HFFc6 (cell line): ENCODE measurements around the gene CCDC146. TPM values are rescaled to one million over a fixed set of nuclear protein-coding genes. Genes with fewer than 3 reads are reported as not detected.
"Not testable (repeated sequence)": the region's sequence is repeated elsewhere in the genome, so short reads cannot be mapped to it uniquely, and the experiment has no call there.

Experiments
- DNase-seq: peaks from one replicate; pipeline ENCODE4 v3.0.0-alpha.2; 2018
- H3K27ac Mint-ChIP-seq: 2 replicates; pipeline ENCODE4 v1.8.0; 2020; ENCODE audit warnings: mild to moderate bottlenecking, mixed read lengths
- H3K27me3 Mint-ChIP-seq: 2 replicates; pipeline ENCODE4 v1.8.0; 2021; ENCODE audit warnings: mild to moderate bottlenecking, moderate library complexity, mixed read lengths; ENCODE audit not compliant: insufficient read depth
- H3K36me3 Mint-ChIP-seq: 2 replicates; pipeline ENCODE4 v1.8.0; 2021; ENCODE audit warnings: low read depth, mixed read lengths
- H3K4me1 Mint-ChIP-seq: 2 replicates; pipeline ENCODE4 v1.8.0; 2020; ENCODE audit warnings: low read depth, mixed read lengths
- H3K4me3 Mint-ChIP-seq: 2 replicates; pipeline ENCODE4 v1.8.0; 2020; ENCODE audit warnings: mild to moderate bottlenecking, moderate library complexity, mixed read lengths
- H3K9me3 Mint-ChIP-seq: 2 replicates; pipeline ENCODE4 v1.8.0; 2020; ENCODE audit warnings: mild to moderate bottlenecking, mixed read lengths
- total RNA-seq, 6 experiments: library from RNA; stranded (reverse); fragmentation: NEBNext Ultra II Directional; extraction: Animal tissue kit (Norgen Biotek cat#: 25700); gene quantifications; 2 replicates in 1 of 6; 3 replicates in 5 of 6; pipeline ENCODE4 v1.2.3, GENCODE V29; 2021
- TF ChIP-seq, protein P1 (sequence below): fragments of 200-600 bp; sonication (generic); IDR thresholded peaks from 2 replicates; pipeline ENCODE4 v1.5.0; 2021; ENCODE audit warnings: antibody characterized with exemption, mild to moderate bottlenecking

CCDC146 gene
- total RNA-seq, 6 experiments from 2014 or later, result 0.09 to 0.70 (median 0.57) TPM

DNA sequence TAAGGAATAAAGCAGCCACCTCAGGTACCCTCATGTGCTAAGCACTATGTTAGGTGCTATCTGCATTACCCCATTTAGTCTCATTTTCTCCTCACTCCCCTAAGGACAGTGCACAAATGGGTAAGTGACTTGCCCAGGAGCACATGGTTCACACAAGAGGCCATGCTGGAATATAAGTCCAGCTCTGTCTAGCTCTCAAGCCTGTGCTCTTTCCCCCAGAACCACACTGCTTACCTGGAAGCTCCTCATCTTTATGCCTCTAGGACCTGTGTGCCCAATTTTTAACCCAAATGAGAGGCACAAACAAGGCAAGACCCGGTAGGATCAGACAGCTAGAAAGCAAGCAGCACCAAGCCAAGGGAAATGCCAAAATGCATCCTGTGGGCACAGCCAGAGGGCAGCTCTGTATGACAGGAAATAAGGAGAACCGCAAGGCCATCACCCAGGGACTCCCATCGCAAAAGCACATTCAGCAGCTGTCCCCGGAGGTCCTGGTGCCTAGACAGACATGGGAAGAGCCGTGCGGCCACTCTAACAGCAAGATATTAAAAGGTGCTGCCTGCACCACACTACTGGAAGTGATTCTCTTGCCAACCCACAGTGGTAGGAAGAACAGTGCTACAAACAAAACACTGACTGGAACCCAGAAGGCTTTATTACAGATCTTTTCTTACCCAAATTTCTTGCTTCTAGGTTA lies 205.7 kb downstream of the CCDC146 start:
- no peak for DNase-seq
- H3K4me3 Mint-ChIP-seq, result peak overlapping the region; percentile 54; the same call in 1 of the 2 replicates
- H3K4me1 Mint-ChIP-seq, result peaks cover 61% of the 10 kb centered on the region
- H3K27me3 Mint-ChIP-seq, result peaks cover 4% of the 10 kb centered on the region; the same call in 1 of the 2 replicates
- H3K9me3 Mint-ChIP-seq, result no peaks in the 10 kb centered on the region
- H3K36me3 Mint-ChIP-seq, result no peaks in the 10 kb centered on the region
- H3K27ac Mint-ChIP-seq, result peak overlapping the region; percentile 55
- TF ChIP-seq, protein P1, sequence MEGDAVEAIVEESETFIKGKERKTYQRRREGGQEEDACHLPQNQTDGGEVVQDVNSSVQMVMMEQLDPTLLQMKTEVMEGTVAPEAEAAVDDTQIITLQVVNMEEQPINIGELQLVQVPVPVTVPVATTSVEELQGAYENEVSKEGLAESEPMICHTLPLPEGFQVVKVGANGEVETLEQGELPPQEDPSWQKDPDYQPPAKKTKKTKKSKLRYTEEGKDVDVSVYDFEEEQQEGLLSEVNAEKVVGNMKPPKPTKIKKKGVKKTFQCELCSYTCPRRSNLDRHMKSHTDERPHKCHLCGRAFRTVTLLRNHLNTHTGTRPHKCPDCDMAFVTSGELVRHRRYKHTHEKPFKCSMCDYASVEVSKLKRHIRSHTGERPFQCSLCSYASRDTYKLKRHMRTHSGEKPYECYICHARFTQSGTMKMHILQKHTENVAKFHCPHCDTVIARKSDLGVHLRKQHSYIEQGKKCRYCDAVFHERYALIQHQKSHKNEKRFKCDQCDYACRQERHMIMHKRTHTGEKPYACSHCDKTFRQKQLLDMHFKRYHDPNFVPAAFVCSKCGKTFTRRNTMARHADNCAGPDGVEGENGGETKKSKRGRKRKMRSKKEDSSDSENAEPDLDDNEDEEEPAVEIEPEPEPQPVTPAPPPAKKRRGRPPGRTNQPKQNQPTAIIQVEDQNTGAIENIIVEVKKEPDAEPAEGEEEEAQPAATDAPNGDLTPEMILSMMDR, result no peak

DNA sequence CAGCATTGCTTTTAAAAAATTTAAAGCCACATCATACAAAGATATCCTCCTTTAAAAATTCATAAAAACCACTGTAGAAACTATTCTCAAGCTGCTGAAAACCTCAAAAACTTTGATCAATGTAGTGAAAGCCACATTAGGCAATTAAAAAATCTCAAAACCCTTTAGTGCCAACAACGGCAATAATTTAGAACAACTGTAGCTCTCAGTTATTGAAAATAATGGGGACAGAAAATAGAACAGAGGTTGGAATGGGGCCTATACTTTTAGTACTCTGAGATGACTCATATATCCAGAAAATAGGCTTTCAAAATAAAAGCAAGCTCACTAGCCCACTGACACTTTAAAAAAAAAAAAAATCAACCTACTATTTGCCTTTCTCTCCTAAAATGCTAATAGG lies 206.3 kb downstream of the CCDC146 start:
- Mint-ChIP-seq H3K27me3 (peaks cover 4% of the 10 kb centered on the region; the same call in 1 of the 2 replicates), H3K27ac (peak overlapping the region; percentile 55), H3K36me3 (no peaks in the 10 kb centered on the region), H3K4me1 (peaks cover 61% of the 10 kb centered on the region), H3K4me3 (peak overlapping the region; percentile 54; the same call in 1 of the 2 replicates), H3K9me3 (no peaks in the 10 kb centered on the region)
- TF ChIP-seq, protein P1, result no peak
- DNase-seq, result peak; percentile 19

DNA sequence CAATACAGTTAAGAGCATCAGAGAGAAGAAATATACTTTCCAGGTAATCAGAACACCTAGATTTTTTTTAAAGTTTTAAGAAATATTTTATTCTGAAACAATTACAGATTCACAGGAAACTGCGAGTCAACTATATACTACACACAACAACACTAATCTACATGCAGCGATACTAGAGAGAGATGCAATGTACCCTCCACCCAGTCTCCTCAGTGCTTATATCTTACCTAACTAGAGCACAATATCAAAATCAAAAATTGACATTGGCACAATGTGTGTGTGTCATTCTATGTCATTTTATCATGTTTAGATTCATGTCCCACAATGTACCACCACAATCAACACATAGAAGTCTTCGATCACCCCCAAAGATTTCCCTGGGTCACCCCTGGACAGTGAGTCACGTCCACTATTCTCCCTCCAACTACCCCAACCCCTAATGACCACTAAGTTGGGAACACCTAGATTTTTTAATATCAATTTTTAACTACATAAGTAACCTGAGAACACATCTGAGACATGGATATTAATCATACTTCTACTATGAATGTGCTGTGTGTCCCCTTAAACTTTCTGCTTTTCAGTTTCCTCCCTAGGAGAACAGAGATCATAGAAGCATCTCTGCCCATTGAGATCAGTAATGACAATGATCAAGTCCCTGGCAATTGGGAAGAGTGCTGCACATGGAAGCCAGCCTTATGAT lies 207.2 kb downstream of the CCDC146 start:
- no peak for DNase-seq
- Mint-ChIP-seq H3K27ac (no peak overlapping the region), H3K27me3 (0 out of 2 replicates have a peak, but pooled peaks cover 2% of the 10 kb centered on the region), H3K36me3 (no peaks in the 10 kb centered on the region), H3K4me1 (peaks cover 61% of the 10 kb centered on the region), H3K4me3 (no peak overlapping the region), H3K9me3 (no peaks in the 10 kb centered on the region)
- TF ChIP-seq, protein P1, result no peak

DNA sequence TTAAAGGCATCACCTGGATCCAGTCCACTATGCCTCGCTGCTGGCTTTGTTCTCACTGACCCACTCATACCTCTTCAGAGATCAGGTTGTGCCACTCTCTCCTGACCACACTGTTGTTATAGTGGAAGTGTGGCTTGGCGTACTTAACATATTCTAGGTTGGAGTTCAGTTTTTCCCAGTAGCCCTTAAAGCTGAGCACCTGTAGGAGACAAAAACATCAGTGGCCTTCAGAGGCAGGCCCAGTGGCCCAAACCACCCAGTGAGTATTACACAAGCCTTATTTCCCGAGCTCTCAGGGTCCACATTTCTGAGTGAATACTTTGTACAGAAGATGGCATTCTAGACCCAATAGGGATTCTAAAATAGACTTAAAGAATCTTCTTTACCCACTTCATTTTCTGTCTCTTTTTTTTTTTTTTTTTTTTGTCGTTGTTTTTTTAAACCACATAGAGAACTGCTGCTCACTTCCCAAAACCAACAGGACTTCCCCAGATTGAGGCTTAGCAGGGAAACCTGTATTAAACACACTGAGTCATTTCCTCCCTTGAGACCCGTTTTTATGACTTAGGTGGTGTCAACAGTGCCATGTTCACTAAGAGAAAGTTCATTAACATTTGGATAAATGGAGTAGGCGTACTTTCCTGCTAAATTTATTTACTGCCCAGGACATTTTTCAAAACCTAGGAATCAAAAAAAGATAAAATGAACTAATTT lies 207.9 kb downstream of the CCDC146 start:
- no peak overlapping the region for H3K4me3 Mint-ChIP-seq
- no peaks in the 10 kb centered on the region for H3K36me3 Mint-ChIP-seq
- TF ChIP-seq, protein P1, result no peak
- no peaks in the 10 kb centered on the region for H3K9me3 Mint-ChIP-seq
- DNase-seq, result no peak
- 0 out of 2 replicates have a peak, but pooled peaks cover 2% of the 10 kb centered on the region for H3K27me3 Mint-ChIP-seq
- H3K27ac Mint-ChIP-seq, result no peak overlapping the region
- H3K4me1 Mint-ChIP-seq, result peaks cover 61% of the 10 kb centered on the region

DNA sequence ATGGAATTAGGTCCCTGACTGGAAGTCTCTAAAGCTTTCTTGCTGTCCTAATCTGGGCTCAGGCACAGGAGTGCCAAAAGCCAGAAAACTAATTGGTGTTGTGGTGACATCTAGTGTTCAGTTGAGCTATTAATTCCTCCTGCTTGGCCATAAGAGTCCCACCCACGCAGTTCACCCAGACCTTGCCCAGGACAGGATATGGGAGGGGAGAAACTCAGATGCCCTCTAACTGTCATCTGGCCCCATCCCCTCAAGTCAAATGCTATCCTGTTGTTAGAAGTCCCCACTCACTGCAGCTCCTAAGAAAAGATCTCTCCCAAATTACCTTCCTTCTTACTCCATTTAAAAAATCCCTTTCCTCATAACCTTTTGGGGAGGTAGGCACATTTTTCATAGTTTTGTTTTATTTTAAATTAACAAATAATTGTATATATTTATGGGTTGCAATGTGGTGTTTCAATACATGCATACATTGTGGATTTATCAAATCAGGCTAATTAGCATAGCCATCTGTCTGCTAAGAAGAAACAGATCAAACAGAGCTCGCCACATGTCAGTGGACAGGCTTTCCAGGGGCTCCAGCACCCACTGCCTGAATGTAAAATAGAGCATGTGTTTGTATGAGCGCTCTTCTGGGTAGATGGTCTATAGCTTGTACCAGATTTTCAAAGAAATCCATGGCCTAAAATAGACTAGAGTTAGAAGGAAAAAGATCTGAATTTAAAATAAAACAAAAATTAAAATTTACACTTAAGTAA lies 209.7 kb downstream of the CCDC146 start:
- TF ChIP-seq, protein P1, result peak; percentile 81
- Mint-ChIP-seq H3K27ac (no peak overlapping the region; the same call in 1 of the 2 replicates), H3K4me3 (no peak overlapping the region), H3K9me3 (no peaks in the 10 kb centered on the region), H3K36me3 (no peaks in the 10 kb centered on the region), H3K4me1 (peaks cover 46% of the 10 kb centered on the region), H3K27me3 (0 out of 2 replicates have a peak, but pooled peaks cover 2% of the 10 kb centered on the region)
- DNase-seq, result peak; percentile 81

DNA sequence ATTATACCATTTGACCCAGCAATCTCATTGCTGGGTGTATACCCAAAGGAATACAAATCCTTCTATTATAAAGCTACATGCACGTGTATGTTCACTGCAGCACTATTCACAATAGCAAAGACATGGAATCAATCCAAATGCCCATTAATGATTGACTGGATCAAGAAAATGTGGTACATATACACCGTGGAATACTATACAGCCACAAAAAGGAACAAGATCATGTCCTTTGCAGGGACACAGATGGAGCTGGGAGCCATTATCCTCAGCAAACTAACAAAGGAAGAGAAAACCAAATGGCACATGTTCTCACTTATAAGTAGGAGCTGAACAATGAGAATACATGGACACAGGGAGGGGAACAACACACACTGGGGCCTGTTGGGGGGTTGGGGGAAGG lies 211.6 kb downstream of the CCDC146 start:
- H3K4me3 Mint-ChIP-seq, H3K9me3 Mint-ChIP-seq, H3K27me3 Mint-ChIP-seq, H3K36me3 Mint-ChIP-seq, DNase-seq, H3K27ac Mint-ChIP-seq: not testable (repeated sequence)
- H3K4me1 Mint-ChIP-seq, result peaks cover 30% of the 10 kb centered on the region
